Measurements from ENCODE around the gene IGFL2.
"Not testable (repeated sequence)": the region's sequence is repeated elsewhere in the genome, so short reads cannot be mapped to it uniquely, and the experiment has no call there.

The IGFL2 gene

GRCh38 chr19:46147791-46148288, at the start of gene IGFL2:
Gene IGFL2, plus strand, starts transcription at chr19:46148238. Its CDS starts 41 bp downstream, at chr19:46148279.
- peak; percentile 91 for DNase-seq

GRCh38 chr19:46100344-46100743, 47.7 kb upstream of the IGFL2 start:
- no peak for DNase-seq

- DNase-seq, result no peak
Observed at GRCh38 chr19:46101293-46101692, 46.7 kb upstream of the IGFL2 start.

GRCh38 chr19:46102333-46102732, 45.7 kb upstream of the IGFL2 start:
- not testable (repeated sequence) for DNase-seq

- peak; percentile 84 for DNase-seq
Observed at GRCh38 chr19:46107371-46107770, 40.7 kb upstream of the IGFL2 start.

GRCh38 chr19:46109876-46110275, 38.2 kb upstream of the IGFL2 start:
- no peak for DNase-seq

GRCh38 chr19:46111376-46111775, 36.7 kb upstream of the IGFL2 start:
- DNase-seq, result no peak

GRCh38 chr19:46112527-46112926, 35.5 kb upstream of the IGFL2 start:
- DNase-seq, result no peak

GRCh38 chr19:46113726-46114125, 34.3 kb upstream of the IGFL2 start:
- DNase-seq, result no peak

GRCh38 chr19:46115396-46116106, 32.5 kb upstream of the IGFL2 start:
- DNase-seq, result peak; percentile 87

- no peak for DNase-seq
Observed at GRCh38 chr19:46116121-46116520, 31.9 kb upstream of the IGFL2 start.

- DNase-seq, result peak; percentile 25
Observed at GRCh38 chr19:46118136-46118535, 29.9 kb upstream of the IGFL2 start.

GRCh38 chr19:46124638-46125115, 23.4 kb upstream of the IGFL2 start, which contains the start of gene IGFL3:
Gene IGFL3, minus strand, starts transcription at chr19:46124688. Its CDS starts 39 bp downstream, at chr19:46124649.
- DNase-seq, result peak; percentile 80

GRCh38 chr19:46125447-46125846, 22.6 kb upstream of the IGFL2 start:
- DNase-seq, result no peak

- no peak for DNase-seq
Observed at GRCh38 chr19:46126086-46126580, 21.9 kb upstream of the IGFL2 start.

- no peak for DNase-seq
Observed at GRCh38 chr19:46131485-46132143, 16.4 kb upstream of the IGFL2 start.

GRCh38 chr19:46132508-46133100, 15.4 kb upstream of the IGFL2 start:
- no peak for DNase-seq

GRCh38 chr19:46133101-46133627, 14.9 kb upstream of the IGFL2 start:
- peak; percentile 87 for DNase-seq

- no peak for DNase-seq
Observed at GRCh38 chr19:46133777-46134241, 14.2 kb upstream of the IGFL2 start.

GRCh38 chr19:46134527-46134926, 13.5 kb upstream of the IGFL2 start:
- DNase-seq, result peak; percentile 41

- no peak for DNase-seq
Observed at GRCh38 chr19:46137915-46138473, 10.0 kb upstream of the IGFL2 start.

GRCh38 chr19:46141421-46141820, 6.6 kb upstream of the IGFL2 start:
- DNase-seq, result no peak

GRCh38 chr19:46142294-46142693, 5.7 kb upstream of the IGFL2 start:
- DNase-seq, result no peak

Measured in NCI-H226 (cell line).